Keratinocyte (primary cell): ENCODE data around the gene ITGAV. TPM values are rescaled to one million over a fixed set of nuclear protein-coding genes. Genes with fewer than 3 reads are reported as not detected.

ENCODE experiments used
- DNase-seq: peaks from one replicate; pipeline ENCODE4 v3.0.0-alpha.2; 2011; ENCODE audit warnings: low read depth, missing footprints, low spot score
- FAIRE-seq: peaks from 2 replicates; lab custom pipeline; 2011; peaks lifted over from hg19 to GRCh38; lab: Jason Lieb, UNC
- H2AFZ ChIP-seq: 2 replicates; pipeline ENCODE4 v1.6.0; 2012; ENCODE audit warnings: low read length, control low read depth, inconsistent platforms; ENCODE audit not compliant: control insufficient read depth
- H3K27ac ChIP-seq: 2 replicates; pipeline ENCODE4 v1.5.1; 2011; ENCODE audit warnings: low read length; ENCODE audit not compliant: control insufficient read depth, insufficient read depth
- H3K27me3 ChIP-seq: 3 replicates; pipeline ENCODE4 v1.6.0; 2011; ENCODE audit warnings: low read length; ENCODE audit not compliant: control insufficient read depth, insufficient read depth; ENCODE audit errors: extremely low read depth
- H3K36me3 ChIP-seq, 2 experiments: 2 replicates in 1 of 2; 3 replicates in 1 of 2; pipeline ENCODE4 v1.5.1; 2011; ENCODE audit warnings: low read length in 2 of 2, mild to moderate bottlenecking in 1 of 2; ENCODE audit not compliant: control insufficient read depth in 2 of 2, insufficient read depth in 2 of 2; ENCODE audit errors: extremely low read depth in 1 of 2
- H3K4me1 ChIP-seq: 3 replicates; pipeline ENCODE4 v1.5.1; 2011; ENCODE audit warnings: low read length; ENCODE audit not compliant: control insufficient read depth, insufficient read depth; ENCODE audit errors: extremely low read depth
- H3K4me2 ChIP-seq: 3 replicates; pipeline ENCODE4 v1.6.0; 2011; ENCODE audit warnings: low read depth, low read length; ENCODE audit not compliant: control insufficient read depth, insufficient read depth; ENCODE audit errors: extremely low read depth
- H3K4me3 ChIP-seq, 3 experiments: fragments of 200-600 bp in 1 of 3; sonication (generic) in 1 of 3; 2 replicates in 2 of 3; 3 replicates in 1 of 3; pipeline ENCODE4 v1.5.1; 2011 to 2016; ENCODE audit warnings: low read length in 3 of 3, mild to moderate bottlenecking in 3 of 3, control low read depth in 2 of 3, inconsistent platforms in 1 of 3, low read depth in 1 of 3, mixed read lengths in 1 of 3, mixed run types in 1 of 3, moderate library complexity in 1 of 3; ENCODE audit not compliant: control insufficient read depth in 2 of 3, insufficient read depth in 2 of 3; ENCODE audit errors: extremely low read depth in 1 of 3
- H3K79me2 ChIP-seq: 2 replicates; pipeline ENCODE4 v1.6.0; 2012; ENCODE audit warnings: low read length; ENCODE audit not compliant: control insufficient read depth, insufficient read depth
- H3K9ac ChIP-seq: 3 replicates; pipeline ENCODE4 v1.6.0; 2011; ENCODE audit warnings: low read length; ENCODE audit not compliant: control insufficient read depth, insufficient read depth; ENCODE audit errors: extremely low read depth
- H3K9me1 ChIP-seq: 3 replicates; pipeline ENCODE4 v1.6.0; 2011; ENCODE audit warnings: low read length; ENCODE audit not compliant: control insufficient read depth, insufficient read depth; ENCODE audit errors: extremely low read depth
- H3K9me3 ChIP-seq: 2 replicates; pipeline ENCODE4 v1.5.1; 2012; ENCODE audit warnings: low read depth, low read length; ENCODE audit not compliant: control insufficient read depth
- H4K20me1 ChIP-seq: 3 replicates; pipeline ENCODE4 v1.6.0; 2011; ENCODE audit warnings: low read length; ENCODE audit not compliant: control insufficient read depth, insufficient read depth; ENCODE audit errors: extremely low read depth
- CTCF ChIP-seq, 3 experiments: IDR thresholded peaks in 1 of 3; conservative IDR thresholded peaks in 1 of 3; optimal IDR thresholded peaks in 1 of 3; 2 replicates in 2 of 3; 3 replicates in 1 of 3; pipeline versions ENCODE3 to v1.5.1; 2011; ENCODE audit warnings: low read length in 3 of 3, mild to moderate bottlenecking in 3 of 3, moderate library complexity in 2 of 3, control low read depth in 1 of 3, inconsistent platforms in 1 of 3; ENCODE audit not compliant: insufficient read depth in 2 of 3; ENCODE audit errors: extremely low read depth in 1 of 3
- EZH2 ChIP-seq: IDR thresholded peaks from one replicate; pipeline ENCODE4 v1.6.1; 2012; ENCODE audit warnings: inconsistent platforms, mild to moderate bottlenecking, low read length, moderate library complexity
- dilution Hi-C: fragments of 300-500 bp; cut with MboI; formaldehyde crosslinking; loops from one replicate; pipeline ENCODE4 v1.7.0; 2020; ENCODE audit warnings: low sequenced_read_pairs; ENCODE audit not compliant: extremely low pct_ligation_motif_present
- polyA plus RNA-seq, 5 experiments: library from polyadenylated mRNA; depleted of rRNA in 3 of 5; stranded (reverse) in 3 of 5; stranded (forward) in 1 of 5; unstranded in 1 of 5; fragments of >200 nt; gene quantifications; 1 replicate in 1 of 5; 2 replicates in 3 of 5; 3 replicates in 1 of 5; pipeline versions ENCODE4 v1.2.1 to v1.2.3, GENCODE V29; 2011 to 2012; ENCODE audit warnings: missing spikeins in 2 of 5, low read depth in 1 of 5, low replicate concordance in 1 of 5

ITGAV gene
- polyA plus RNA-seq, 1 donor (not counting 4 experiments of a cell fraction or from before 2014, with no cell fraction given), result 63.7 TPM

- TF ChIP-seq CTCF (optimal IDR thresholded peaks at IDR 0.05 in 1 of 3, IDR thresholded peaks at IDR 0.05 in 1 of 3, conservative IDR thresholded peaks at IDR 0.05 in 1 of 3; ENCODE audit: extremely low read depth in 1 of 3, insufficient read depth in 2 of 3, low read length in 3 of 3) (no peak), EZH2 (no peak)
- H3K4me3 ChIP-seq, result peak overlapping the region; percentile 79 to 99 (median 97)
- H3K27ac ChIP-seq, result peak overlapping the region; percentile 96
- H4K20me1 ChIP-seq, result peaks cover 2% of the 10 kb centered on the region
- H3K36me3 ChIP-seq, result no peaks in the 10 kb centered on the region
- DNase-seq, result no peak
- peaks cover 36% of the 10 kb centered on the region for H3K79me2 ChIP-seq
- H3K27me3 ChIP-seq, result no peaks in the 10 kb centered on the region
- H3K4me2 ChIP-seq, result peak overlapping the region; percentile 100
- no peaks in the 10 kb centered on the region for H3K9me1 ChIP-seq
- peak overlapping the region; percentile 96 for H3K9ac ChIP-seq
- peaks cover 22% of the 10 kb centered on the region for H3K4me1 ChIP-seq
- H3K9me3 ChIP-seq, result no peaks in the 10 kb centered on the region
- dilution Hi-C loops, result no loop called here
- FAIRE-seq, result no peak
- H2AFZ ChIP-seq, result peak overlapping the region; percentile 93
Measured at GRCh38 chr2:186588940-186589611, 780 bp upstream of the ITGAV start.

- dilution Hi-C loops, result no loop called here
- FAIRE-seq, result no peak
- no peaks in the 10 kb centered on the region for H3K9me1 ChIP-seq
Measured at GRCh38 chr2:186590350-186590758, 498 bp downstream of the ITGAV start.

More at GRCh38 chr2:186590350-186590758, 498 bp downstream of the ITGAV start:
- peak overlapping the region; percentile 96 for H3K27ac ChIP-seq
- peaks cover 2% of the 10 kb centered on the region for H4K20me1 ChIP-seq
- peaks cover 22% of the 10 kb centered on the region for H3K4me1 ChIP-seq
- TF ChIP-seq CTCF (optimal IDR thresholded peaks at IDR 0.05 in 1 of 3, IDR thresholded peaks at IDR 0.05 in 1 of 3, conservative IDR thresholded peaks at IDR 0.05 in 1 of 3; ENCODE audit: extremely low read depth in 1 of 3, insufficient read depth in 2 of 3, low read length in 3 of 3) (no peak), EZH2 (no peak)
- peak overlapping the region; percentile 79 to 99 (median 97) for H3K4me3 ChIP-seq
- peak overlapping the region; percentile 100 for H3K4me2 ChIP-seq
- peaks cover 46% of the 10 kb centered on the region for H3K79me2 ChIP-seq
- peak overlapping the region; percentile 96 for H3K9ac ChIP-seq
- no peaks in the 10 kb centered on the region for H3K36me3 ChIP-seq
- no peaks in the 10 kb centered on the region for H3K27me3 ChIP-seq
- peak overlapping the region; percentile 81 for H2AFZ ChIP-seq
- H3K9me3 ChIP-seq, result no peaks in the 10 kb centered on the region
- DNase-seq, result no peak
